ENCODE data around the gene TEX51.

TEX51 gene

DNA sequence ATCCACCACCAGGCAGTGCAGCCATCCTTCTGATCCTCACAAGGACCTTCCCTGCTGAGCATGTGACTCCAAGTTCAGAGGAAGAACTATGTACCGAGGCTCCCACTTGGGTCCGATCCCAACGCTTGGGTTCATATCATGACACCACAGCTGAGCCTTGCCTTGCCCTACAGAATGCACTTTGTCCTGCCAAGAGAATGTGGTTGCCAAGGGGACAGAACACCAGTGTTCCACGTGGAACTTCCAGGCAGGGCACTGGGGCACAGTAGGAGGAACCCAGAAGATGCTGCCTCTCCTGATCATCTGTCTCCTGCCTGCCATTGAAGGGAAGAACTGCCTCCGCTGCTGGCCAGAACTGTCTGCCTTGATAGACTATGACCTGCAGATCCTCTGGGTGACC is at the start of gene TEX51:
TEX51 (plus strand) TSS at position 255 of the 400 bp plus-strand sequence; CDS start at position 284, 29 bp downstream.
- peaks cover 4% of the 10 kb centered on the region for H3K9me3 ChIP-seq (ENCODE audit: control insufficient read depth, low read length)
- no peak for DNase-seq (ENCODE audit: low read depth)
- H3K36me3 ChIP-seq (ENCODE audit: control insufficient read depth, insufficient read depth, low read length, severe bottlenecking) = no peaks in the 10 kb centered on the region

GRCh38 chr2:126849054-126849453 is 49.6 kb upstream of the TEX51 start:
- DNase-seq (ENCODE audit: low read depth) = no peak

More for the DNA sequence above, at the start of gene TEX51:
- H3K4me1 ChIP-seq (ENCODE audit: control insufficient read depth, insufficient read depth, low read length) = no peaks in the 10 kb centered on the region
- no peak within 1 kb of the TSS for H3K4me3 ChIP-seq (ENCODE audit: low read length)
- peaks cover 14% of the 10 kb centered on the region for H3K27me3 ChIP-seq (replicated peaks; ENCODE audit: control insufficient read depth, insufficient read depth, low read length)
- no peak within 1 kb of the TSS for H3K9ac ChIP-seq (ENCODE audit: low read length)

DNA sequence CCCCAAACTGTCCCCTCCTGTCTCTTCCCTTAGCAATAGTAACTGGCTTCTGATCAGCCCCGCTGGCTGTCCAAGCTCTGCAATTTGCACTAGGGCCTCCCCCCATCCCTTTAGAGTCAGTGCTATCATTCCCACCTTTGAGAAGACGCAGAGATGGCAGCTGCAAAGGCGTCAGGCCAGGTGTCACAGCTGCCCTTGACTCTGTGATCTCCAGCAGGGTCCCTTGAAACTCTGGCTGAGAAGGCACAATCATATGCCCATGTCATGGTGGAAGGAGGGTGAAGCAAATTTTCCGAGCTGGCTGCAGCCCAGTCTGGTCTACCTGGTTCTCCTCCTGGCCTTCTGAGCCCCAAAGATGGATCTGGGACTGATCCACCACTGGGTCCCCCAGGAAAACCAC is 49.2 kb upstream of the TEX51 start:
- H3K9ac ChIP-seq (ENCODE audit: low read length) = no peak overlapping the region
- DNase-seq (ENCODE audit: low read depth) = no peak
- no peaks in the 10 kb centered on the region for H3K9me3 ChIP-seq (ENCODE audit: control insufficient read depth, low read length)
- no peaks in the 10 kb centered on the region for H3K36me3 ChIP-seq (ENCODE audit: control insufficient read depth, insufficient read depth, low read length, severe bottlenecking)
- no peak overlapping the region for H3K4me3 ChIP-seq (ENCODE audit: low read length)
- peaks cover 14% of the 10 kb centered on the region for H3K27me3 ChIP-seq (replicated peaks; ENCODE audit: control insufficient read depth, insufficient read depth, low read length)
- no peaks in the 10 kb centered on the region for H3K4me1 ChIP-seq (ENCODE audit: control insufficient read depth, insufficient read depth, low read length)

More at GRCh38 chr2:126849054-126849453, 49.6 kb upstream of the TEX51 start:
- H3K9me3 ChIP-seq (ENCODE audit: control insufficient read depth, low read length) = no peaks in the 10 kb centered on the region
- no peaks in the 10 kb centered on the region for H3K36me3 ChIP-seq (ENCODE audit: control insufficient read depth, insufficient read depth, low read length, severe bottlenecking)
- no peak overlapping the region for H3K4me3 ChIP-seq (ENCODE audit: low read length)
- no peak overlapping the region for H3K9ac ChIP-seq (ENCODE audit: low read length)
- H3K27me3 ChIP-seq (replicated peaks; ENCODE audit: control insufficient read depth, insufficient read depth, low read length) = peaks cover 14% of the 10 kb centered on the region
- H3K4me1 ChIP-seq (ENCODE audit: control insufficient read depth, insufficient read depth, low read length) = no peaks in the 10 kb centered on the region

GRCh38 chr2:126849991-126850535 is 48.6 kb upstream of the TEX51 start:
- no peak overlapping the region for H3K9ac ChIP-seq (ENCODE audit: low read length)
- no peaks in the 10 kb centered on the region for H3K4me1 ChIP-seq (ENCODE audit: control insufficient read depth, insufficient read depth, low read length)
- no peaks in the 10 kb centered on the region for H3K9me3 ChIP-seq (ENCODE audit: control insufficient read depth, low read length)
- DNase-seq (ENCODE audit: low read depth) = no peak
- H3K4me3 ChIP-seq (ENCODE audit: low read length) = no peak overlapping the region
- no peaks in the 10 kb centered on the region for H3K36me3 ChIP-seq (ENCODE audit: control insufficient read depth, insufficient read depth, low read length, severe bottlenecking)
- H3K27me3 ChIP-seq (replicated peaks; ENCODE audit: control insufficient read depth, insufficient read depth, low read length) = peaks cover 14% of the 10 kb centered on the region

DNA sequence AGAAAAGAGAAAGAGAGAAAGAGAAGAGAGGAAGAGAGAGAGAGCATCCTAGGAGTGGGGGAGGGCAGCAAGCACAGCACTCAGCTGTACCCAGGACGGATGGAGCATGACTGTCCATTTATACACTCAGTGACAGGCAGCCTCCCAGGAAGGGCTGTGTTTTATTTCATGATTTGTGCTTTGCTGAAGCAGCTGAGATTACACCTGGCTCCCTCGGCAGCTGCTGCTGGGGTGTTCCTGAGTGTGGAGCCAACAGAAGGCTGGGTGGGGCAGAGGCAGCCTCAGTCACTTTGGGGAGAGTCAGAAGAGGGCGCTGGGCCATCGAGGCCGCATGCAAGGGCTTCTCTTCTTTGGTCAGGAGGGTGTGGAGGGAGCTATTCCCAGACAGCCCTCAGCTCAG is 47.8 kb upstream of the TEX51 start:
- no peak for DNase-seq (ENCODE audit: low read depth)
- Histone ChIP-seq H3K9ac (ENCODE audit: low read length) (no peak overlapping the region), H3K4me3 (ENCODE audit: low read length) (no peak overlapping the region), H3K4me1 (ENCODE audit: control insufficient read depth, insufficient read depth, low read length) (no peaks in the 10 kb centered on the region), H3K36me3 (ENCODE audit: control insufficient read depth, insufficient read depth, low read length, severe bottlenecking) (no peaks in the 10 kb centered on the region), H3K9me3 (ENCODE audit: control insufficient read depth, low read length) (no peaks in the 10 kb centered on the region), H3K27me3 (replicated peaks; ENCODE audit: control insufficient read depth, insufficient read depth, low read length) (peaks cover 20% of the 10 kb centered on the region)

DNA sequence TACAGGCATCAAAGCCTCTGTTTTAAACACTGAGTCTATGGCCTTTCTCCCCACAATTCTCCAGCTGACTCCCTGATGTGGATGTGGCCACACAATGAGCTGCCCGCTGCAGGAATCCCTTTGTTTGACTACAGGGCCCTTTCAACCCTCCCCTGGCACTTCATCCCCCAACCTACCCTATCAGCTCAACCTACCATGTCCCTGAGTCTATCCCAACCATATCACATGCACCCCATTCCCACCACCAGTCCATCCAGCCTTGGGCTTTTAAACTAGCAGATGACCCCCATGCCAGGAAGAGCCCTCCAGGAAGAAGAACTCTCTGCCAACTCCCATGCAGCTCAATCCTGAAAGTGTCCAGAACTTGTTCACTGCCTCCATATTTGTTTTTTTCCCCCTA is 46.9 kb upstream of the TEX51 start:
- Histone ChIP-seq H3K4me3 (ENCODE audit: low read length) (no peak overlapping the region), H3K27me3 (replicated peaks; ENCODE audit: control insufficient read depth, insufficient read depth, low read length) (peaks cover 25% of the 10 kb centered on the region), H3K4me1 (ENCODE audit: control insufficient read depth, insufficient read depth, low read length) (no peaks in the 10 kb centered on the region), H3K36me3 (ENCODE audit: control insufficient read depth, insufficient read depth, low read length, severe bottlenecking) (no peaks in the 10 kb centered on the region), H3K9me3 (ENCODE audit: control insufficient read depth, low read length) (no peaks in the 10 kb centered on the region), H3K9ac (ENCODE audit: low read length) (no peak overlapping the region)
- no peak for DNase-seq (ENCODE audit: low read depth)

DNA sequence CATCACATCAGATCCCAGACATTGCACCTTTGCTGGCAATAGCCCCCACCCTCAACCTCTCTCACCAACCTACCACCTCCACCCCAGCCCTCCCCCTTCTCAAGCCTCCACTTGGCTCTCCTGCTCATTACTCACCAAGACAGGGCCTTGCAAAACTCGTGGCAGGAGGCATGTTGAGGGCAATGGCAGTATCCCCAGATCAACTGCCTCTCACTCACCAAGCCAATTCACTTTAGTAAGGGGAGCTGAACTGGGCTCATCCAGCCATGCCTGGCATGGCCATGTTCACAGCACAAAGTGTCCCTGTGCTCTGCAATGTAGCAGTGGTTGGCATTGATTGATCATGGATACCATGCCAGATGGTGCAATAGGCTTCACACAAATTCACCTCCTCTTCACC is 46.3 kb upstream of the TEX51 start:
- Histone ChIP-seq H3K9ac (ENCODE audit: low read length) (no peak overlapping the region), H3K36me3 (ENCODE audit: control insufficient read depth, insufficient read depth, low read length, severe bottlenecking) (no peaks in the 10 kb centered on the region), H3K4me3 (ENCODE audit: low read length) (no peak overlapping the region), H3K27me3 (replicated peaks; ENCODE audit: control insufficient read depth, insufficient read depth, low read length) (peaks cover 25% of the 10 kb centered on the region), H3K9me3 (ENCODE audit: control insufficient read depth, low read length) (no peaks in the 10 kb centered on the region), H3K4me1 (ENCODE audit: control insufficient read depth, insufficient read depth, low read length) (no peaks in the 10 kb centered on the region)
- DNase-seq (ENCODE audit: low read depth) = no peak

GRCh38 chr2:126855606-126856005 is 43.1 kb upstream of the TEX51 start:
- no peak for DNase-seq (ENCODE audit: low read depth)
- H3K36me3 ChIP-seq (ENCODE audit: control insufficient read depth, insufficient read depth, low read length, severe bottlenecking) = no peaks in the 10 kb centered on the region
- no peak overlapping the region for H3K9ac ChIP-seq (ENCODE audit: low read length)
- H3K27me3 ChIP-seq (replicated peaks; ENCODE audit: control insufficient read depth, insufficient read depth, low read length) = peaks cover 32% of the 10 kb centered on the region
- no peak overlapping the region for H3K4me3 ChIP-seq (ENCODE audit: low read length)
- H3K9me3 ChIP-seq (ENCODE audit: control insufficient read depth, low read length) = no peaks in the 10 kb centered on the region
- H3K4me1 ChIP-seq (ENCODE audit: control insufficient read depth, insufficient read depth, low read length) = no peaks in the 10 kb centered on the region

- H3K36me3 ChIP-seq (ENCODE audit: control insufficient read depth, insufficient read depth, low read length, severe bottlenecking) = no peaks in the 10 kb centered on the region
- H3K27me3 ChIP-seq (replicated peaks; ENCODE audit: control insufficient read depth, insufficient read depth, low read length) = peaks cover 35% of the 10 kb centered on the region
- H3K9me3 ChIP-seq (ENCODE audit: control insufficient read depth, low read length) = no peaks in the 10 kb centered on the region
- H3K9ac ChIP-seq (ENCODE audit: low read length) = no peak overlapping the region
- no peaks in the 10 kb centered on the region for H3K4me1 ChIP-seq (ENCODE audit: control insufficient read depth, insufficient read depth, low read length)
- no peak overlapping the region for H3K4me3 ChIP-seq (ENCODE audit: low read length)
- no peak for DNase-seq (ENCODE audit: low read depth)
Measured at GRCh38 chr2:126856403-126856802, 42.3 kb upstream of the TEX51 start.

- no peaks in the 10 kb centered on the region for H3K9me3 ChIP-seq (ENCODE audit: control insufficient read depth, low read length)
Measured at GRCh38 chr2:126857502-126857901, 41.2 kb upstream of the TEX51 start.

DNA sequence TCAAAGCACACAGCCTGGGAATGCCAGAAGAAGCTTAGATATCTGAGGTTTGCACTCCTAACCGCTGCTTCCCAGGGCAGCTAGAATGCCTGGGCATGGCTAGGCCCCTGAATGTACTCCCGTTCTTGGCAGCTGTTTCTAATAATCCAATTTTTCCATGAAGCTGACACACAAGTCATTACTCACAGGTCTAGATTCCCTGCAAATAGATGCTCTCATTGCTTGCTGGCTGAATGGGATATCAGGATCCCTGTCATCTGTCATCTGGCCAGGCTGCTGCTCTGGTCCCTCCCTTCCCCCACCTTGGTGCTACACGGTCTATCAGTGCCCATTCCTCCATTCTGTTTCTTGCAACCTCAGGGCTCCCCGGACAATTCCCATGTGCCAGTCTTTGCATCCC is 40.7 kb upstream of the TEX51 start:
- Histone ChIP-seq H3K4me3 (ENCODE audit: low read length) (no peak overlapping the region), H3K9me3 (ENCODE audit: control insufficient read depth, low read length) (no peaks in the 10 kb centered on the region), H3K4me1 (ENCODE audit: control insufficient read depth, insufficient read depth, low read length) (no peaks in the 10 kb centered on the region), H3K27me3 (replicated peaks; ENCODE audit: control insufficient read depth, insufficient read depth, low read length) (peaks cover 30% of the 10 kb centered on the region), H3K36me3 (ENCODE audit: control insufficient read depth, insufficient read depth, low read length, severe bottlenecking) (no peaks in the 10 kb centered on the region), H3K9ac (ENCODE audit: low read length) (no peak overlapping the region)
- DNase-seq (ENCODE audit: low read depth) = no peak

More at GRCh38 chr2:126857502-126857901, 41.2 kb upstream of the TEX51 start:
- H3K4me1 ChIP-seq (ENCODE audit: control insufficient read depth, insufficient read depth, low read length) = no peaks in the 10 kb centered on the region
- no peaks in the 10 kb centered on the region for H3K36me3 ChIP-seq (ENCODE audit: control insufficient read depth, insufficient read depth, low read length, severe bottlenecking)
- DNase-seq (ENCODE audit: low read depth) = no peak
- no peak overlapping the region for H3K4me3 ChIP-seq (ENCODE audit: low read length)
- peaks cover 30% of the 10 kb centered on the region for H3K27me3 ChIP-seq (replicated peaks; ENCODE audit: control insufficient read depth, insufficient read depth, low read length)
- H3K9ac ChIP-seq (ENCODE audit: low read length) = no peak overlapping the region

DNA sequence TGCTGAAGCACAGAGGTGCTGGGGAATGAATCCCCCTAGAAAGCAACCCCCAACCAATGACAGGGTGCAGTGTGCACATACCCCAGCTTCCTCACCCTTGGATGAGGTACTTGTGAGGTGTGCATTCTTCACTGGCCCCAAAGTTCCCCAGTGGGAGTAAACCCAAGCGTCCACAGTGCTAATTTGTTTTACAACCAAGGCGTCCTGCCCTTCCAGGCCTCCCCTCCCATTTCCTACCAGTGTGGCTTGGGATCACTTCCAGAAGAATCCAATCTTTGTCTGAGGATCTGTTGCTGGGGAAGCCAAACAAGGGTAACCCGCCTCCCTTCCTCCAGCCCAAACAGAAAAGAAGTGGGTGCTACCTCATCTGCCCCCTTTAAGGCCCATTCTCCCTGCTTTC is 40.3 kb upstream of the TEX51 start:
- no peaks in the 10 kb centered on the region for H3K36me3 ChIP-seq (ENCODE audit: control insufficient read depth, insufficient read depth, low read length, severe bottlenecking)
- no peaks in the 10 kb centered on the region for H3K9me3 ChIP-seq (ENCODE audit: control insufficient read depth, low read length)
- no peak overlapping the region for H3K9ac ChIP-seq (ENCODE audit: low read length)
- DNase-seq (ENCODE audit: low read depth) = no peak
- H3K4me3 ChIP-seq (ENCODE audit: low read length) = no peak overlapping the region
- H3K4me1 ChIP-seq (ENCODE audit: control insufficient read depth, insufficient read depth, low read length) = no peaks in the 10 kb centered on the region
- peaks cover 27% of the 10 kb centered on the region for H3K27me3 ChIP-seq (replicated peaks; ENCODE audit: control insufficient read depth, insufficient read depth, low read length)

Data from adipocyte (in vitro differentiated cells).